22Rv1 (cell line): ENCODE measurements around the gene TRDN.

Source experiments
- CTCF ChIP-seq: fragments of 450-650 bp; IDR thresholded peaks from 2 replicates; pipeline ENCODE4 v1.5.1; 2017; ENCODE audit warnings: mild to moderate bottlenecking
- ZFX ChIP-seq: fragments of 450-650 bp; IDR thresholded peaks from 2 replicates; pipeline ENCODE4 v1.6.1; 2017; ENCODE audit warnings: antibody characterized with exemption, borderline replicate concordance

GRCh38 chr6:123668063-123668462 lies 31.3 kb upstream of the TRDN start:
- TF ChIP-seq CTCF (no peak), ZFX (no peak)
